ENCODE measurements around the gene DCLK1.

Gene DCLK1

GRCh38 chr13:35961461-35962220 is 169.5 kb downstream of the DCLK1 start:
- H3K4me3 ChIP-seq (ENCODE audit: low read depth, low read length) = no peak overlapping the region
- in situ Hi-C loops (cut with HindIII; ENCODE audit: low sequenced_read_pairs) = no loop called here
- no peak for DNase-seq (ENCODE audit: low read depth)
- TF ChIP-seq CTCF (IDR thresholded peaks at IDR 0.05; ENCODE audit: low read depth, low read length, missing control alignments) = no peak

GRCh38 chr13:35961002-35961401 is 170.2 kb downstream of the DCLK1 start:
- no peak for DNase-seq (ENCODE audit: low read depth)
- no peak for TF ChIP-seq CTCF (IDR thresholded peaks at IDR 0.05; ENCODE audit: low read depth, low read length, missing control alignments)
- in situ Hi-C loops (cut with HindIII; ENCODE audit: low sequenced_read_pairs) = no loop called here
- no peak overlapping the region for H3K4me3 ChIP-seq (ENCODE audit: low read depth, low read length)

- TF ChIP-seq CTCF (IDR thresholded peaks at IDR 0.05; ENCODE audit: low read depth, low read length, missing control alignments) = no peak
- in situ Hi-C loops (cut with HindIII; ENCODE audit: low sequenced_read_pairs) = no loop called here
- DNase-seq (ENCODE audit: low read depth) = no peak
- no peak overlapping the region for H3K4me3 ChIP-seq (ENCODE audit: low read depth, low read length)
These were observed 173.2 kb downstream of the DCLK1 start for GRCh38 chr13:35957996-35958395.

GRCh38 chr13:35957241-35957731 is 173.9 kb downstream of the DCLK1 start:
- H3K4me3 ChIP-seq (ENCODE audit: low read depth, low read length) = no peak overlapping the region
- no peak for DNase-seq (ENCODE audit: low read depth)
- TF ChIP-seq CTCF (IDR thresholded peaks at IDR 0.05; ENCODE audit: low read depth, low read length, missing control alignments) = no peak
- in situ Hi-C loops (cut with HindIII; ENCODE audit: low sequenced_read_pairs) = no loop called here

- in situ Hi-C loops (cut with HindIII; ENCODE audit: low sequenced_read_pairs) = no loop called here
- DNase-seq (ENCODE audit: low read depth) = no peak
- no peak overlapping the region for H3K4me3 ChIP-seq (ENCODE audit: low read depth, low read length)
- no peak for TF ChIP-seq CTCF (IDR thresholded peaks at IDR 0.05; ENCODE audit: low read depth, low read length, missing control alignments)
These were observed 175.1 kb downstream of the DCLK1 start for GRCh38 chr13:35956074-35956473.

- in situ Hi-C loops (cut with HindIII; ENCODE audit: low sequenced_read_pairs) = no loop called here
- TF ChIP-seq CTCF (IDR thresholded peaks at IDR 0.05; ENCODE audit: low read depth, low read length, missing control alignments) = no peak
- no peak overlapping the region for H3K4me3 ChIP-seq (ENCODE audit: low read depth, low read length)
- DNase-seq (ENCODE audit: low read depth) = no peak
These were observed 177.0 kb downstream of the DCLK1 start for GRCh38 chr13:35954207-35954560.
